GM19324 (cell line): ENCODE data around the gene ANP32B.
A peak's percentile ranks its signal among the peaks of the same experiment; 100 is the strongest.

Source experiments
- ATAC-seq: cut with Tn5 transposase; IDR thresholded peaks from one replicate; pipeline ENCODE4 v1.9.1; 2021; ENCODE audit warnings: mild to moderate bottlenecking, moderate library complexity; ENCODE audit not compliant: unreplicated experiment, low FRiP score

Gene ANP32B

DNA sequence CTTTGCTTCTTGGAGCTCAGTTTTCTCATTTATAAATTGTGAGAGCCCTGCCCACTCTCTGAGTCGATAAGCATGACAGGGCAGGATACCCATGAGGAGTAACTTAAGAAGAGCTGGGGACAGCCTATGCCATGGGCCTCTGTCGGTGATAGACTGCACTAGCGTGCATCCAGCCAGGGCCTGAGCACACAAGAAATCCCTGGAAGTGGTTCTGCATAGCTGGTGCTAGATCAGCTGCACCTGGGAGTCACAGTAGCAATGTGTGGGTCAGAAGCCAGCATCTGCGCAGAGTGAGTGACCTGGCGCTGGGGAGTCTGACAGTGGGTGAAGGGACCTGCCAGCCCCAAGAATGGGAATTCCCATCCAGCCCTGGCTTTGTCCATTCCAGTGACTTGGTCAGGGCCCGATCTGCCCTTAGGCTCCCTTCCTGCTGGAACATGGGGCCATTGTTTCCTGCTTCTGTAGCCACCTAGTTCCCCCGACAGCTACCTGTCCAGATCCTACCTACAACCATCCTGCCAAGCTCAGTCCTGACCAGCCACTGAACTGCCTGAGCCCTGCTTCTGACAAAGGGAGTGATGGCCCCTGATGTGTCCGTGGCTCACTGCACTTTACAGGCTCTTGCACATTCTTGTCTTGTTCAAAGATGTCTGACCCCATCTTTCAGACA, 37.5 kb downstream of the ANP32B start:
- no peak for ATAC-seq

DNA sequence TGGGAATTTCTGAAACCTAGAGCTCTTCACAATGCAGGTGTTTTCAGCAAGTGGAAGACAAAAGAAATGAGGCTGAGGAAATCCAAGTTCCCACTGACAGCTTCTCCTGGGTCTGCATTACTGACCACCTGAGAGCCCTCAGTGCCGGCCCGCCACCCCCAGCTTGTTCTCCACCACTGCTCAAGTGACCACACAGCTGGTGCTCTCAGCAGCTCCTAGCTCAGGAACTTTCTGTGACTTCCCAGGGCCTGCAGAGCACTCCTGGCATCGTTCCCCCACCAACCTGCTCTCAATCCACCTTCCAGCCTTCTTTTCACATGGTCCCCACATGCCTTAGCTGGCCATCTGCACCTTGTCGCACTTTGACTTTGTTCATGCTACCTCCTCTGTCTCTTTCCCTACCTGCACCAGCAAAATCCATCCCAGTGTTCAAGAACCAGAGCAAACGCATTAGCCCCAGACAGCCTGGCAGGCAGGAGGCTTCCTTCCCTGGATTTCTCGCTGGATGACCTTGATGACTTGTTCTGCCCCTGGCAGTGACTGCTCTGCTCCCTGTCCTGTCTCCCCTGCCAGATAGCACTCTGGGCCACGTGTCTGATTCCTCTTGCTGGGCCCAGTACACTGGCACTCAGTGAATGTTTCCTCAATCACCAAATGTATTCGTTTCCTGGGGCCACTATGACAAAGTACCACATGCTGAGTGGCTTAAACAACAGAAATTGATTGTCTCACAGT, 38.3 kb downstream of the ANP32B start:
- no peak for ATAC-seq

DNA sequence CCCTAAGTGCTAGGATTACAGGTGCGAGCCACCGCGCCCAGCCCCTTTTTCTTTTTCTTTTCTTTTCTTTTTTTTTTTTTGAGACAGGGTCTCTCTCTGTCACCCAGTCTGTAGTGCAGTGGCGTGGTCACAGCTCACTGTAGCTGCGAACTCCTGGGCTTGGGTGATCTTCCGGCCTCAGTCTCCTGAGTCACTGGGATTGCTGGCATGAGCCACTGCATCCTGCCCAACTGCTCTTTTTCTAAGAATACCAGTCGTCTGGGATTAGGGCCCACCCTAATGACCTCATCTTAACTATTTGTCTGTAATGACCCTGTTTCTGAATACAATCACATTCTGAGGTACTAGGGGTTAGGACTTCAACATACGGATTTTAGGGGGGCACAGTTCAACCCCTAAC, 39.3 kb downstream of the ANP32B start:
- no peak for ATAC-seq

DNA sequence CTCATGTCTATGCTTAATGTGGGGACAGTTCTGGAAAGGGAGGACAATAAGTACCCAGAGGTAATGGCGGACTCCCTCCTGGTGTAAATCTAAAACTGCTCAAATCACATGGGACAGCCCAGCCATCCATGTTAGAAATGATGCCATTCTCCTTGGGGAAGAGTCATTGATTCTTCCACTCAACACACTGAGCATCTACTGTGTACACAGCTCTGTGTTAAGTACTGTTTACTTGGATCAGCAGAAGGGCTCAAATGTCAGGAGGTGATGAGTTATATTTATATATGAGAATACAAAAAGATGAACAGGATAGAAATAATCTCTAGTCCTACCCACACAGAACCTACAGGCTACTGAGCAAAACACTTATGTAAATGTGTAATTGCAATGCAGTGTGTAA, 41.6 kb downstream of the ANP32B start:
- no peak for ATAC-seq

DNA sequence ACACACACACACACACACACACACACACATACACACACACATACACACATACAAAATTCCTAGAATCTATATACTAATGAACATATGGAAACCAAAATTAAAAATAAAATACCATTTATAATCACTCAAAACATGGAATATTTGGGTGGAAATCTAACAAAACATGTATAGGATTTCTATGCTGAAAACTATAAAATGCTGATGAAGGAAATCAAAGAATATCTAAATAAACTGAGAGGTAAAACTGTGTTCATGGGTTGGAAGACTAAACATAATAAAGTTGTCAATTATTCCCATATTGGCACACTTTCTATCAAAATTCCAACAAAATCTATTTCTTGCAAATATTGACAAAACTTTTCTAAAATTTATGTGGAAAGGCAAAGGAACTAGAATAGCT, 48.0 kb downstream of the ANP32B start:
- ATAC-seq = no peak

DNA sequence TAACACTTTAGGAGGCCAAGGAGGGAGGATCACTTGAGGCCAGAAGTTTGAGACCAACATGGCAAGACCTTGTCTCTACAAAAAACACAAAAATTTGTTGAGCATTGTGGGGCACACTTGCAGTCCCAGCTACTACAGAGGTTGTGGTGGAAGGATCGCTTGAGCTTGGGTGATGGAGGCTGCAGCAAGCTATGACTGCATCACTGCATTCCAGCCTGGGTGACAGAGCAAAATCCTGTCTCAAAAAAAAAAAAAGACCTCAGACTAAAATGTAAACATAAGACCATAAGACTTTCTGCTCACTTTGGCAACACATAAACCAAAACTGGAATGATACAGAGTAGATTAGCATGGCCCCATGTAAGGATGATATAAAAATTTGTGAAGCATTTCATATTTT, 48.8 kb downstream of the ANP32B start:
- no peak for ATAC-seq

DNA sequence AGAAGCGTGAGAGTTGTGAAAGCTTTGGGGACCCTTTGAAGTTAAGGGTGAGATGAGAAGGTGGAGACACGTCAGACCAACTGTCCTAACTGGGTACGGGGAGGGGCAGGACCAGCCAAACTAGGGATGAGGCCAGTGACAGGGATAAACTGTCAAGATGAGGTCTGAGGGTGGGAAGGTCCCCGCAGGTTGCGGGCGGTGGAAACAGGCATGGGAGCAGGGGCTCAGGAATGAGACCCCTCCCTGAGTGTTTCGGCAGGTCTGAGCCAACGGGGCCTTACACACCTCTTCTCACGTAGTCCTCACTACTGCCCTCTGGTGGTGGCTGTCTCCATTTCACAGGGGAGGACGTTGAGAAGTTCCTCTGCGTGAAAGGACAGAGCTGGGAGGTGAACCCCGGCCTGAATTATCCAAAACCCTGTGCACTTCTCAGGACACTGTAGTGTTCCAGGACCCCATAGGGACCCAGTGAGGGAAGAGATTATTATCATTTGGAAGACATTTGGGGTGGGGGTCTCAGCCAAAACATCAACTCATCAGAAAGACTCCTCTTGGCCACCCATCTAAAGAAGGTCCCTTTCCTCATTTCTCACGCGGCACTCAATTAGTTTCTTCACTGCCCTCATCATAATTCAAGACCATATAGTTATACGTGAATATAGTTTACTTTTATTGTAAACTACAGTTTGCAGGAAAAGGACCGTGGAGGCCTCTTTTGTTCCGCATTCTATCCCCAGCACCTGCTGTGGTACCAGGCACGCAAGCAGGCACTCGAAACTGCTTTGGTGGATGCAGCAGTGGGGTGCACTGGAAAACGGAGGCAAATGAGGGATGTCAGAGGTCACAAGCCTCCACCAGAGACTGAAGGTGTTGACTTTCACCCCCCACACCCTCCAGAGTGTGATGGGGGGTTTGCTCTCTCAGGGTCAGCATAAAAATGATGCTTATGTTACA, 51.7 kb downstream of the ANP32B start:
- ATAC-seq = peak; percentile 48

DNA sequence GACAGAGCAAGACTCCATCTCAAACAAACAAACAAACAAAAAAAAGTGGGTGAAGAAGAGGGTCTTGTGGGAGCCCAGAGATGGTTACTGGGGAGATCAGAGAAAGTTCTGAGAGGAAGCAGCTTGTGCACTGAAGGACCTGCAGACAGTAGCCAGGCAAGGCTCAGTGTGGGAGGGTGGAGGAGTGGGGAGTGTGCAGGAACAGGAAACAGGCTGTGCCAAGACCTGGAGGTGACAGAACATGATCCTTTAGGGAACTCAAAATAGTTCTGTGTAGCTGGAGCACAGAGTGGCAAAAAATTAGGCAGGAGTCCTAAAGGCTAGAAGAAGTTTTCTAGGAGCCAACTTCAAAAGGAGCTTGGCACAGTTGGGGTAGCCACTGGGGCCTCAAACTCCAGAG, 54.2 kb downstream of the ANP32B start:
- no peak for ATAC-seq

DNA sequence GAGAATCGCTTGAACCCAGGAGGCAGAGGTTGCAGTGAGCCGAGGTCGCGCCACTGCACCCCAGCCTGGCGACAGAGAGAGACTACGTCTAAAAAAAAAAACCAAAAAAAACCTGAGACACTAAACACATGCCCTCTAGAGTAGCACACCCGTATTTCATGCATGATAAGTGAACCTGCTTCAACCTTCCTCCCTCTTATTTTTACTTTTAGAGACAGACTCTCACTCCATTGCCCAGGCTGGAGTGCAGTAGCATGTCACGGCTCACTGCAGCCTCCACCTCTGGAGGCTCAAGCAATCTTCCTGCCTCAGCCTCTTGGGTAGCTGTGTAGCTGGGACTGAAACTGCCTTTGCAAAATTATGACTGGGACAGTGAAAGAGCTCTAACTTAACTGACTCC, 55.8 kb downstream of the ANP32B start:
- ATAC-seq = no peak

DNA sequence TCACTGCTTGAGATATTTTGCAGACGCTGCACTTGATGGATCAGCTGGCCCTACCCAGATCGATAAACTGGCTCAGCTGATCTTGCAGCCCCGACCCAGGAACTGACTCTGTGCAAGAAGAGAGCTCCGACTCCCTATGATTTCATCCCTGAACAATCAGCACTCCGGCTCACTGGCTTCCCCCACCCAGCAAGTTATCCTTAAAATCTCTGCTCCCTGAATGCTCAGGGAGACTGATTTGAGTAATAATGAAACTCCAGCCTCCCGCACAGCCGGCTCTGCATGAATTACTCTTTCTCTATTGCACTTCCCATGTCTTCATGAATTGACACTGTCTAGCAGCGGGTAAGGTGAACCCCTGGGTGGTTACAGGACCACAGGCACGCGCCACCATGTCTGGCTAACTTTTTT, 56.5 kb downstream of the ANP32B start:
- ATAC-seq = no peak

DNA sequence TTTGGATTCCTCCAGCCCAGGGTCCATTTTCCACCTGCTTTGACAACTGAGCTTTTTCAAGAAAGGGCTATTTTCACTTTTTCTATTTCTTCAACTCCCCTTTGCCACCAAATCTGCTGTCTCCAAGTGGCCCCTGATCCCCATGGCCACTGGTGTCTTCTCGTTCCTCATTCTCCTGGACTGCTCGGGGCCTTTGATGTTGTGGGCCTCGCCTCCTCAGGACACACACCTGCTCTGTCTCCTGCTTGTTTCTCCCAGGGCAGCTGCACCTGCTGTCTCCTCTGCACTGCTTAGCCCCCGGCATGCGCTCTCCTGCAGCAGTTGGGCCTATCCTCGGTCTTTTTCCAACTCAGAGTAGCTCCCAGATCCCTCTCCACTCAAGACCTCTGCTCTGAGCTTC, 57.1 kb downstream of the ANP32B start:
- ATAC-seq = no peak

DNA sequence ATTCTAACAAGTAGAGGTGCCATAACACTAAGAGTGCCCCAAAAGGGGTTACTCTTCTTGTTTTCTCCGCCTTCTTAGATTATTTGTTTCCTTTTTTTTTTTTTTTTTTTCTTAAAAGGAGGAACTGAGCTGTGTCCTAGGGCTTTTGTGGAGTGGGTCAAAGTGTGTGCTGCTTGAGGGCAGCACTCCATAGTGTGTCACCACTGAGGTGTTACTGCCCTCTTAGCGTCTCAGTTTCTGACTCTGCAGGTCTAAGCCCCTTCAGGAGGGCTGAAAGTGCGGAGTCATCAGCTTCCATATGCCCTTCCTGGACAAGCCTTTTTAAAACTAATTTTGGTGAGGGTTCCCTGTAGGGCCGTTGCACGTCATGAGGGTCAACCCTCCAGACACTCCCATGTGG, 60.8 kb downstream of the ANP32B start:
- ATAC-seq = no peak

DNA sequence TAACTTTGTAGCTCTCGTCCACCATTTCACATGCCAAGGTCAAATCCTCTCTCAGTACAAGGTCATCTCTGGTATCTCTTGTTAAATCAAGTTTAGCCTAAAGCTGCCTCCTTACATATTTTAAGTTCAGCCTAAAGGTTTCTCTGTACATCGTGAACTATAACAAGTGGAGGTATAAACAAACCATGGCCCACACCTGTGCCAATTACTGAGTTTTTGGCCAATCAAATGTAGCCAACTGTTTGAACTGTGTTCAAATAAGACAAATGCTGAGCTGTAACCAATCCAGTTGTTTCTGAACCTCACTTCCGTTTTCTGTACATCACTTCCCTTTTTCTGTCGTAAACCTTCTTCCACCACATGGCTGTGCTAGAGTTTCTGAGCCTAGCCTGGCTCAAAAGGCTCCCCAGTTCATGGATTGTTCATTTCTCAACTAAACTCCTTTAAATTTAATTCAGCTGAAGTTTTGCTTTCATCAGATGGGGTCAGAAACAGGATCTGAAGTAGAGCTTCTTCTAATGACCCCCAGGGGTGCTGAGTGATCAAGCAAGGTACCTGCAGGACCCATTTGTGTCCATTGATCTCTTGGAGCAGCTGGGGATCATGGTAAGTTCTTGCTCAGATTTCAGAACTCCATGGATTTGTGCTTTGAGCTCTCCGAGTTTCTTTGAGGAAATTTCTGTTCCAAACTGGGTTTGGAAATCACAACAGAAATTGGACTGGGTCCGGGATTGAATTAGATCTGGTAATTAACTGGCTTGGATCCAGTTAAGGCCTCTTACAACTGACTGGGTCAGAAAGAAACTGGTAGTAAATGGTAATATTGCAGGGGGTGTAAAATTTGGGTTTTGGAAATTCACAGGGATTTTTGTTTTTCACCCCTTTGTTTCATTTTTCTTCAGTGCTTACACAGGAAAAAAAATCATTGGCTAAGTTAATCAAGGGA, 62.4 kb downstream of the ANP32B start:
- ATAC-seq = no peak

DNA sequence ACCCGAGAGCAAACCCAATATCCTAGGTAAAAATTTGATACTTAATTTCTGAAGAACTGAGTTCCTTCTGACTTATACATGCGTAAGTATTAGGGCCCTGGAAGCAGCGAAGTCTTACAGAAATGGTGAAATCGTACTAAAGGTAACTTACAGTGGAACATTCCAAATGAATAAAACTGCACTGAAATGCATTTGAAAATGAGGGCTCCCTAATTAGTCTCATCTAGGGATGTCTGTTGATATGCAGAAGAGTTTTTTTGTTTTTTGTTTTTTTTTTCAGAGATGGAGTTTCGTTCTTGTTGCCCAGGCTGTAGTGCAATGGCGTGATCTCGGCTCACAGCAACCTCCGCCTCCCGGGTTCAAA, 63.0 kb downstream of the ANP32B start:
- no peak for ATAC-seq

DNA sequence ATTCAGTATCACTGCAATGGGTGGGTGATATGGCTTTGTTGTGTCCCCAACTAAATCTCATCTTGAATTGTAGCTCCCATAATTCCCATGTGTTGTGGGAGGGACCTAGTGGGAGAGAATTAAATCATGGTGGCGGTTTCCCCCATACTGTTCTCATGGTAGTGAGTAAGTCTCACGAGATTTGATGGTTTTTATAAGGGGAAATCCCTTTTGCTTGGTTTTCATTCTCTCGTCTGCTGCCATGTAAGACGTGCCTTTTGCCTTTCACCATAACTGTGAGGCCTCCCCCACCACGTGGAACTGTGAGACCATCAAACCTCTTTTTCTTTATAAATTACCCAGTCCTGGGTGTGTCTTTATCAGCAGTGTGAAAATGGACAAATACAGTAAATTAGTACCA, 63.9 kb downstream of the ANP32B start:
- no peak for ATAC-seq

DNA sequence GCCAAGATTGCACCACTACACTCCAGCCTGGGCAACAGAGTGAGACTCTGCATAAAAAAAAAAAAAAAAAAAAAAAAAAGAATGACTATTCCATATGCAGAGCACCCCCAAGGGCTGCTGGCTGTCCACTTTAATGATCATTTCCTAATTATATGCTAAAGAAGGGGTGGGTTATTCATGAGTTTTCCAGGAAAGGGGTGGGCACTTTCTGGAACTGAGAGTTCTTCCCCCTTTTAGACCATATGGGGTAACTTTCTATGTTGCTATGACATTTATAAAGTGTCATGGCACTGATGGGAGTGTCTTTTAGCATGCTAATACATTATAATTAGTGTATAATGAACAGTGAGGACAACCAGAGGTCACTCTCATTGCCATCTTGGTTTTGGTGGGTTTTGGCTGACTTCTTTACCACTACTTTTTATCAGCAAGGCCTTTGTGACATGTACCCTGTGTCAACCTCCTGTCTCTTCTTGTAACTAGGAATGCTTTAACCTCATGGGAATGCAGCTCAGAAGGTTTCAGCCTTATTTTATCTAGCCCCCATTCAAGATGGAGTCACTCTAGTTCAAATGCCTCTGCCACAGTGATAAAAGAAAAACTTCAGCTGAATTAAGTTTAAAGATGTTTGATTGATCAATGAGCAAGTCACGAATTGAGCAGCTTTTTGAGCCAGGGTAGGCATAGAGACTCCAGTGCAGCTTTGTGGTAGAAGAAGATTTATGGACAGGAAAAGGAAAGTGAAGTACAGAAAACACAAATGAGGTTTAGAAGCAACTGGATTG, 66.3 kb downstream of the ANP32B start:
- ATAC-seq = no peak

DNA sequence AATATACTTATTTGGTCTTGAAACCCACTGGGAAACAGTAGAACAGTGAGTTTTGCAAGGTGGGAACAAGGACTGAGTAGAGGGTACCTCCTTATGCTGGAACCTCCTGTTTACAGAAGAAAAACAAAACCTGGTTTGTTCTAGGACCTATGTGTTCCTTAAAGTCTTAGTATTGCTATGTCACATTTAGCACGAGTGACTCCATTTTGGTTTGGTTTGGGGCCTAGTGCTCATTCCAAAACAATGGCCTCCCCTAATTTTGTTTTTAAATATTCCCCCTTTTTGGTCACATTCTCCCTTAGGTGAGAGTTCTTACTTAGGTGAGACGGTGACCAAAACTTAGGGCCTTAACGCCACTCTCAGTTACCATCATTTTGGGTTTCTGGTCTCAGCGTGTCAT, 67.2 kb downstream of the ANP32B start:
- ATAC-seq = no peak

DNA sequence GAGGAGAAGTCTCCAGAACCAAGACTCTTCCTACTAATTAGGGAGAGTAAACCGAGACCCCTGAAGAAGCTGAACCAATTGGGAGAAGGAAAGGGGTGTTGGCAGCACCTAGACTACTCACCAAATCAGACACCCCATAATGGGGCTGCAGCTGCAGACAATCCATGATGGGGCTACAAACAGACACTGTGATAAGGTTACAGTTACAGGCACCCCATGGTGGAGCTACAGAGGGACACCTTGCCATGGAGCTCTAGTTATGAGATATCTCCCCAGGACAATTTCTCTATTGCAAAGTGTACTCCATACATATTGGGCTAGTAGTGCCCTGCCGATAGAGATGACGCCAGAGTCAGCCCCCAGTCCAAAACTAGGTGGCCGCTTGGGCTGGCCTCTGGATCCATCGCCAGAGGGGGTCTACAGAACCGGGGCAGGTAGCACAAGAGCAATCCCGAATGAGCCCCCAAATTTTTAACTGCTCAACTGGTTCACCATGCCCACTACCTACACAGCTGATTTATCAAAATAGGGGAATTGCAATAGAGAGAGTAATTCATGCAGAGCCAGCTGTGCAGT, 71.3 kb downstream of the ANP32B start:
- no peak for ATAC-seq
